HG03521 (cell line): ENCODE results near the gene TMC8.
A peak's percentile ranks its signal among the peaks of the same experiment; 100 is the strongest.
"Not testable (repeated sequence)": the region's sequence is repeated elsewhere in the genome, so short reads cannot be mapped to it uniquely, and the experiment has no call there.

ENCODE experiments used
- ATAC-seq: cut with Tn5 transposase; IDR thresholded peaks from one replicate; pipeline ENCODE4 v1.9.1; 2021; ENCODE audit warnings: mild to moderate bottlenecking, moderate library complexity; ENCODE audit not compliant: unreplicated experiment

Gene TMC8

GRCh38 chr17:78147315-78147998 is 16.9 kb downstream of the TMC8 start:
- ATAC-seq, result no peak

GRCh38 chr17:78148286-78149016 is 17.9 kb downstream of the TMC8 start:
- no peak for ATAC-seq

GRCh38 chr17:78151514-78152008 is 21.0 kb downstream of the TMC8 start:
- ATAC-seq, result no peak

GRCh38 chr17:78154903-78155811 is 24.6 kb downstream of the TMC8 start:
- ATAC-seq, result peak; percentile 41

- ATAC-seq, result no peak
Measured at GRCh38 chr17:78159575-78160158, 29.1 kb downstream of the TMC8 start.

- ATAC-seq, result no peak
Measured at GRCh38 chr17:78163881-78164747, 33.5 kb downstream of the TMC8 start.

GRCh38 chr17:78164748-78165607 is 34.4 kb downstream of the TMC8 start:
- no peak for ATAC-seq

GRCh38 chr17:78166416-78166815 is 35.8 kb downstream of the TMC8 start:
- ATAC-seq, result no peak

- peak; percentile 49 for ATAC-seq
Measured at GRCh38 chr17:78168242-78168902, 37.8 kb downstream of the TMC8 start, which contains the start of gene SYNGR2. SYNGR2 (plus strand) TSS chr17:78168581; CDS start chr17:78168617, 36 bp downstream.

GRCh38 chr17:78168903-78169793 is 38.6 kb downstream of the TMC8 start:
- ATAC-seq, result no peak

GRCh38 chr17:78170692-78171590 is 40.4 kb downstream of the TMC8 start:
- no peak for ATAC-seq

GRCh38 chr17:78171591-78172248 is 41.1 kb downstream of the TMC8 start:
- not testable (repeated sequence) for ATAC-seq

GRCh38 chr17:78172249-78173051 is 41.9 kb downstream of the TMC8 start:
- ATAC-seq, result no peak

GRCh38 chr17:78173097-78173715 is 42.6 kb downstream of the TMC8 start:
- peak; percentile 33 for ATAC-seq
